AML-193 (cell line): Measurements from ENCODE around the gene PLCL1.

Experiments used
- DNase-seq, 2 experiments: peaks; one replicate each; lab custom pipeline; 2025; lab: John Stamatoyannopoulos, UW

The PLCL1 gene

DNA sequence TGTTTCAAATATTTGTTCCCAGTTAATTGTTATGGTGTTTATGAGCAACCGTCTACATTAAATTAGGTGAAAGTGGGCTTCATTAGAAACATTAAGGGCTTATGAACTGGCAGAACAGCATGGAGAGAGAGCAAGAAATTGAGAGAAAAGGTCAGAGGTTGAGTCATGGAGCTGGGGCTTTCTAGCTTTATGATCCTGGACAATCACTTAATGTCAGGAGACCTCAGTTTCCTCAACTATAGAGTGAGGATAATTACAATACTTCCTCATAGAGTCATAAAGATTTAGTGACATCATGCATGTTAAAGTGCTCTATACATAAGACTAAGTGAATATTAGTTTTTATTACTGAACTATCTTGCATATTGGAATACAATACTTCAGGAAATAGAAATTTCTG is 83.9 kb downstream of the PLCL1 start:
- DNase-seq: no peak

DNA sequence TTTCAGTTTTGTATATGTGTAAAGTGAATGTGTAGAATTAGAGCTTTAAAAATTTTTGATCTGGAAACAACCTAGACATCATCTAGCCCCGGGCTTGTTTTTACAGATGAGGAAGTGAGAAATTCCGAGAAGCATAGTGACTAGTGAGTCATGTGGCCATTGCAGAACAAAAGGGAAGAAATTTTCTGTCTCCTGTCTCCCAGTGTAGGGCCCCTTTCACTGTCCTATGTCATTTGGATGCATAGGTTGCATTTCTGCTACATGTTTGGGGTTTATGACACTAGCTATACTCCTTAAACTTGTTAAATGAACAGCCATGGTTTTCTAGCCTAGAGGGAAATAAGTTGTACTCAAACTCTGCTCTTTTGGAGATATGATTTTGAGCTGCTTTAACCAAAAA is 84.6 kb downstream of the PLCL1 start:
- peak; percentile 87 to 93 for DNase-seq

DNA sequence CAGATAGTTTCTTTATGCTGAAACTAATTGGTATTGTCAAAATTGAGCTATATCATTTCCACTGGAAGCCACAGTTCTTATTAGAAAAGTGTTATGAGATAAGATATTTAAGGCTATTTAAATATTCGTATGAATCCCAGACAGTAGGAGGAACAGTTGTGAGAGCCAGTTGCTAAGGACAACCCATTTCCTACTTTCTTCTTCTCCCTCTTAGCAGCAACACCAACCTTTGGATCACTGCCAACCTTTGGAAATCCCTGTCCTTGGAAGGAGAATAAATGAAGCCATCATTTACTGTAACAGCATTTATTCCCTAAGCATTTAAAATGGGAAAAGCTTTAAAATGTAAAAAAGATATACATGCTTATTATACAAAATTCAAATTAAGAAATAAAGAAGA is 85.8 kb downstream of the PLCL1 start:
- no peak for DNase-seq

DNA sequence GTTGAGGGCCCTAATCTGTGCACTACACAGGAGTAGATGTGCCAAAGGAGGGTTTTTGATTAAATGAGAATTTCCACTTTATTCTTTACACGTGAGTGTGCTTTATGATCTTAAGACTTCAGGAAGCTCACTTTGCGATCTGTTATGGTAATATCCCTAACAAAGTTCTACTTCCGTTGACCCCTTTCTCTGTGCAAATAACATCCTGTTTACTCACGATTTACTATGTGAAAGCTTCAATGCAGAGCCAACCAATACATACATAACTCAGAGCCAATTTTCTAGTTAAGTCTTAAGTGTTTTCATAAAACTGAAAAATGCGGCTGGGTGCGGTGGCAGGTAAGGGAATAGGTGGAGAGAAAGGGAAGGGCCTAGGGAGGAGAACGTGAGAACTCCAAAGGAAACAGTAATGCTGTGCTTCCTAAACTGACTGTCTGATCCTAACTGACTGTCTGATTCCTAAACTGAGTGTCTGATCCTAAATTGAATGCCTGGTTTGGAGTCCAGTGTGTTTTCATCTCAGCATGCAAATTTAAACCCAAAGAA is 87.6 kb downstream of the PLCL1 start:
- DNase-seq: no peak

DNA sequence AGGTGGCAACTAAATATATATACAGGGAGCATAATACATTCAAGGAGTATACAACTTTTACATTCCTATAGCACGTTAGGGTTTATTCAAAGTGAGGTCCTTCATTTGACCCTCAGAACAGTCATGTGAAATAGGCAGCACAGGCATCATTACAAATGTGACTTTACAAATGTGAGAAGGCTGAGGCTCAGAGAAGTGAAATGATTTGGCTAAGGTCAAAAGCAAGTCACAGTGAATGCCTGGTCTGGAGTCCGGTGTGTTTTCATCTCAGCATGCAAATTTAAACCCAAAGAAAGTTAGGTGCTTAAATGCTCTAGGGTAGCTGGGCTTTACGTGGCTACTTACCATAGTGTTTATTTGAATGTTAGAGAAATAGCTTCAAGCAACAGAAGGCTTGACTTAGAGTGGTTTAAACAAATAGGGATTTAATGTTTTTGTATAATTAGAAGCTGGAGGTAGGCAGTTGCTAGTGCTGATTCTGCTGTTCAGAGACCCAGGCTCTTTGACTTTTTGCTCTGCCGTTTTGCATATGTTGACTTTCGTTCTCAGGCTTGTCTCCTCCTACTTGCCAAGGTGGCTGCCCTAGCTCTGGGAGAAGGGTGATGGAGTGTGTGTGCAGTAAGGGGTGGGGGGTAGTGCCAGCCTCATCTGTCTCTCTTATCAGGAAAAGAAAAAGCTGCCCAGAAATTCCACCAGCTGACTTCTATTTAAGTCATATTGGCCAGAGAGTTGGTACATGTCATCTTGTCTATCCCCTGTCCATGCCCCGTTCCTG is 89.2 kb downstream of the PLCL1 start:
- DNase-seq: no peak

DNA sequence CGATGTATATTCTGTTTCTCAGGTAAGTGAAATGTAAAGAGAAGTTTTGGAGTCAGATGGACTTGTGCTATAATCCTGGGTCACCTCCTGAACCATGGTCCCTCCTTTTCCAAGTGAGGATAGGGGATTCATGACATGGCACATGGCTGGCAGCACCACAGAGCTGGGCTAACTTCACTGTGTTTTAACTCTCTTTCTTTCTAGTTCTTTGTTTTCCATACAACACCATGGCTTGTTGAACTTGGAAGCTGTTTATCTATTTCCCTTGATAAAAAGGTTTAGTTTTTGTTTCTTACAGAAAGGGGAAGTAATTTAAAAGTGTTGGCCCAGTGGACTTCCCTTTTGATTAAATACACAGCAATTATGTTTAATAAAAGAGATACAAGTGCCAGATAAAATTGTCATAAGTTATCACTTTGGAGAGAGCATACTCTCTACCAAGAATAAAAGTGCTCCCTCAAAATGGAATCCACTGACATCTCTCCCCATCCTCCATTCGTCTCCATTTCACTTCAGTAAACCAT is 90.4 kb downstream of the PLCL1 start:
- DNase-seq: peak; percentile 6 to 22

DNA sequence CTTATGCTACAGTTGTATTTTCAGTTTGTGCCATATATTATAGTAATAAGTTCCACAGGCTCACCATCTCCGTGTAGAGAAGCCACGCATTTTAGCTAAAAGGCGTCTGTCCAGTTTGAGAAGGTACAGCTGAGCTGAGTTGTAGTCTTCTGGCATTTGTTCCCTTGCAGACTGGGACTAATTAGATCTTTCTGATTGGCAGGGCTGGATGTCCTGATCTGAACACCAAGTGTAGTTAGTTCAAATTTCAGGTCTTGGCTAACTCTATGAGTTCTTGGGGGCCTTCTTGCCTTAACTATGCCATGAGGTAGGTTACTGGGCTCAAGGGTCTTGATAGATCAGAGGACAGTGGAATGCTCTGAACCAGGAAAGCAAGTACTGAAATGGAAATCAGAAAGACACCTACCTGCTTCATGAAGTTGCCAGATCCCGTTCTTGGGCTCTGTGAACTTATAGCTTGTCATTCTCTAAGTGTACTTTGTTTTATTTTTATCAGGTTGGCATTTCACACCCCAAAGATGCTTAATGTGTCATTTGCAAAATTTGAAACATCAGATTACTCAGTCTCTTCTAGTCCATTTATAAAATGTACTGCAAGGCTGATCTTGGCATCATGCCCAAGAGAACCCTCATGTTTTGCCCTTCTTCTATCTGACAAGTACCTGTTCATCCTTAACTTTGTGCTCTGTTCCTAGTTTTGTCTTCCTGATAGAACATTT is 93.7 kb downstream of the PLCL1 start:
- no peak for DNase-seq

DNA sequence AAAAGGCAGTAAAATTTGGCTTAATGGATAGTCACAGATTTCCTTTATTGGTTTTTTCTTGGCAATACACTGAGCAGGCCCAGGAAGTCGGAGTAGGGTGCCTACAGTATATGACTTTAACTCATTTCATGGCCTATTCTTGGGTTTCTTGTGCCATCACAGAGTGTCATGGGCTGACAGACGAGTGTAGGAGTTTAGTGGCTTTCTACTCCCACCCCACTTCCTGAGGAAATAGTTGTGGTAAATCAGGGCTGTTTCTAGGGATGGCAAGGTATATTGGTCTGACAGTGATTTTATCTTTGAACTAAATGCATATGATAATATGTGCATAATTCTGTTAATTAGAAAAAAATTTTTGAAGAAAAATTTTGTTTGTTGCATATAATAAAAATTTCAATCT is 100.1 kb downstream of the PLCL1 start:
- DNase-seq: no peak

DNA sequence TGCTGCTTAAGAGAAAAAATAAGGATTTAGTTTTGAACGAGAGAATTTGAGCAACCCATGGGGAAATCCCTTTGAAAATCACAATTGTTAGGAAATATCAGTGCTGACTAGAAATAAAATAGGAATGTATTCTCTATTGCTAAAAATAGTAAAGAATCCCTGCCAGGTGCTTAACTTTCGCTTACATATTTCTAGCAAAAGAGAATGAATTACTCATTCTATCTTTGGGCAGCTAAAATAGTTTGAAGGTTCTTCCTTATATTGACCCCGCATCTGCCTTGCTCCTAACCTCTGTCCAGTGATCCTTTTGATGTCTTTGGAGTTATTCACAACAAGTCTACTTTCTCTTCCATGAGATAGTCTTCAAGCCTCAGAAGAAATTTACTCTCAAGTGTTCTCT is 103.8 kb downstream of the PLCL1 start:
- DNase-seq: no peak

DNA sequence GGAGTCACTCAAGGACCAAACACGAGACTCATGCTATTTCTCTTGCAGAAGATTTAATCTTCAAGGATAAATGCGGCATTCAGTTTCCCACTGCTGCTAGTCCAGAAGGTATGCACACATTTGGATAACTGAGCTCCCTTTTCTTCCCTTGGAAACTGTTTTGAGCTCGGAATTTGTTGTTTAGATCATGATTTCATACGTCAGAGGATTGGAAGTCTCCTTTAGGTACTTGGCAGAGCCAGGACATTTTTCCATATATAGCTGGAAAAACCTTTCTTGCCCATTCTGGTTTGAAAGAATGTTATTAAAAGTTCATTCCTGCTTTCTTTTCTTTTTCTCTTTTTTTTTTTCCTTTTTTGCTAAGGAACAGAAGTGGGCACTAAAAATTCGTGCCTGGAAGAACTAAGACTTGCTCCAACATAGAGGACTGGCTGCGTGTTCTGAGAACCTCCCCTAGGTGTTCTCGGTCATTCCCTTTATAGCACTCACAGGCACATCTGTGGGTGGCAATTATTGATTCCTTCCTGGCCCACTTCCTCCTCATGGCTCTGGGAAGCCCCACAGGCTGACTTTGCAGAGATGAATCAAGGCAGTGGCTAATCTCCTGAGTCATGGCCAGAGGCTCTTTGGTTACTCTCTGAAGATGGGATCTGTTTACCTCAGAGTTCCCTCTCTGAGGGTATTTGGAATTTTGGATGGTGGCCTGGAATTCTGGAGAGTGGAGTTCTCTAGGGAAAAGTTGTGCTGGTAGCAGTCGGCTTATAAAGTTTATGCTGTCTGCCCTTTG is 104.8 kb downstream of the PLCL1 start:
- no peak for DNase-seq

DNA sequence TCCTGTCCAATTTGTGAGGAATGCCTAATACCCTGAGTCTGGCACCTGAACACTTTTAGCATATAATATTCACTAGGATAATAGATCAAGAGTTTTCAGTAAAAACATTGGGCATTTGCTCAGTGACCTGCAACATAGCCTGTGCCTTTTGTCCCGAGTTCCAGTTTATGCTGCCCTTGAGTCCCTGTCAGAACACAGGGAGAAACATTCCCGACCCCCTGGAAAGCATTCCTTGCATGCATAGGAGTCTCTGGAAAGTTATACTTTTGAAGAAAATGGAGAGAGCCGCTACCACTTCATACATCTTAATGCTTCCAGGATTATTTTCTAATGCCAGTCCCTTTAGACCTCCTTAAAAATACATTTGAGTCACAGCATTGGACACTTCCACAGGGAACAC is 107.3 kb downstream of the PLCL1 start:
- DNase-seq: no peak

DNA sequence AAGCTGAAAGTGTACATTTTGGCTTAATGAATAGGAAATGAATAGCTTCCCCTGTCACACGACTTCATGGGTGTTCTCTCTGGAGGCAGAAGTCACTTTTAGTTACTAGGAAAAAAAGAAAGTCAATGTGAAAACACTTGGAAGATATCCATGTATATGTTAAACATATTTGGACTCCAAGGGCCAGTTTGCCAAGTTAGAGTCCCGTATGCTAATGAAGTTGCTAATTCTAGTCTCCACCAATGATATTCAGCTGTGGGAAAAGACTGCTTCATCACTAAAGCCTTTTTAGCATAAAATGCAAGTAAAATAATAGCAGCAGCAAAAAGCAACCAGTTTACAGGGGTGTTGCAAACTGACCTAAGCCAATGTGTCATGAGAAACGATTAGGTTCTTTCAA is 108.7 kb downstream of the PLCL1 start:
- DNase-seq: no peak

DNA sequence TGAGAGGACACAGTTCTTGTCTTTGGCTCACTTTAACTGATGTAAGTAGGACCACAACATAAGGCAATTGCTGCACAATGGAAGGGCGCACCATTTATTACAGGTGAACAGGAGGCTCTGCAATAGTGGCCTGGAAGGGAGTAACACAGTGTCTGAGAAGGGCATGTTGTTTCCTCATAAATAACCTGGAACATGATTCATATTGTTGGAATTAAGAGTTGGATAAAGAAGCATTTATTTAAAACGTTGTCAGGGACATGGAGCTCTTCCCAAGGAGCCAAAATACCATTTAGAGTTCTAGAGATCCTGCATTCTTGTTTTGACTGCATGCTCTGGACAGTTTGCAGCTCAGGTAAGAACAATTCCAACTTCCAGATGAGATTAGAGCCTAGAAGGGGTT is 110.4 kb downstream of the PLCL1 start:
- DNase-seq: no peak

DNA sequence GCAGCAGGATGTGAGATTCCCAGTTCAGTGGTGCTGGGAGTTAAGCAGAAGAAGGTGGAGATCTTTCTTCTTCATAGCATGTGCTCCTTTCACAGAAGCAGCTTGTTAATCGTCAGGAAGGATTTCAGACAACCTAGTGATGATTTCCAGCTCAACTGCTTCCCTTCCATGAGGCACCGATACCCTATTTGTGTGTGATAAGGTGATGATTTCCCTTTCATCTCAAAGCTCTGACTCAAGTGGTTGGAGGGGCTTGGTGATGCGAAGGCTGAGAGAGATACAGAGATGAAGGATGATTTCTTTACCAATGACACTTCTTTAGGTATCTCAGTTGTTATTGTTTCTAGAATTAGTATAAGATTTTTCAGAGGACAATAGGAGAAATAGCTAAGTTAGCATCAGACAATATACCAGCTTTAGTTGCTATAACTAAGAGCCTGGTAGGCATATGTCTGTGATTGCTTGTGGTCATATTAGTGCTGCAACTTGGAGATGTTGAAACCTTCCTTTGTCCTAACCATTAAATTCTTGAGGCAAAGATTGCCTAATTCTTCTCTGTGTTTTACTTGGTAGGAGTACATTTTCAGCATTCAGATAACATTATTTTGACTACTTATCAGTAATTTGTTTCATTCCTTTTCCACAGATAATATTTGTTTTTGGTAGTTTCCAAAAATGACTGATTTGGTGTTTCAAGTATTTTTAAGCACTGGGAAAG is 111.3 kb downstream of the PLCL1 start:
- peak; percentile 91 to 94 for DNase-seq

DNA sequence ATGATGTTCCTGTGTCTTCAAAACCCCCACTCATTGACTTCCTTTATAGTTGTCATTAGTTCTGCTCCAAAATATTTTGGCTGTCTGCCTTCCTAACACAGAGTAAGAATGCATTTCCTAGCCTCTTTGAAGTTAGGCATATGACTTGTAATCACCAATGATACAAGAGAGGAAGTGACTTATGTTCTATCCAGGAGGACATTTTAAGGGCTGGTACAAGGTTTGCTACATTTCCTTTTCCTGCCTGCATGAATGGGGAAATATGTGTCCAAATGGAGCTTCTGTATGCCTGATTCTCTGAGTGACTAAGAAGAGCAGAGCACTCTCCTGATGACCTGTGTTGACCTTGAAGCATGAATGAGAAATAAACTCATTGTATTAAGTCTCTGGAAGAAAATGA is 115.1 kb downstream of the PLCL1 start:
- peak; percentile 60 to 71 for DNase-seq

DNA sequence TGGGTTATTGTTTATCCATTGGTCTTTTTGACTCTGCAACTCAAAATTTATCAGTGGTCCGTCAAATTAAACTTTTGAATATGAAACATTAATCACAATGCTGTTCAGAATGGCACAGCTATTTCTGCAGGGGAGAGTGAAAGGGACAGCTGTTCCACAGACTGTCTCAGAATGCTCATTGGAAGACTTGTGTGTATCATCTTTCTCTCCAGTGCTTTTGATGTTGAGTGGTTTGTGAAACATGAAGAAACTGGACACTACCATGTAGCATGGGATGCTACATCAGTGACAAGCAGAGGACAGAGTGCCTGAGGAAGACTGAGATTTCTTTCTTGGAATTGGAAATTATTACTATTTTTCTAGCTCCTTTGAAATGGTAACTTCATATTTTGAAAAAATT is 115.7 kb downstream of the PLCL1 start:
- DNase-seq: no peak

DNA sequence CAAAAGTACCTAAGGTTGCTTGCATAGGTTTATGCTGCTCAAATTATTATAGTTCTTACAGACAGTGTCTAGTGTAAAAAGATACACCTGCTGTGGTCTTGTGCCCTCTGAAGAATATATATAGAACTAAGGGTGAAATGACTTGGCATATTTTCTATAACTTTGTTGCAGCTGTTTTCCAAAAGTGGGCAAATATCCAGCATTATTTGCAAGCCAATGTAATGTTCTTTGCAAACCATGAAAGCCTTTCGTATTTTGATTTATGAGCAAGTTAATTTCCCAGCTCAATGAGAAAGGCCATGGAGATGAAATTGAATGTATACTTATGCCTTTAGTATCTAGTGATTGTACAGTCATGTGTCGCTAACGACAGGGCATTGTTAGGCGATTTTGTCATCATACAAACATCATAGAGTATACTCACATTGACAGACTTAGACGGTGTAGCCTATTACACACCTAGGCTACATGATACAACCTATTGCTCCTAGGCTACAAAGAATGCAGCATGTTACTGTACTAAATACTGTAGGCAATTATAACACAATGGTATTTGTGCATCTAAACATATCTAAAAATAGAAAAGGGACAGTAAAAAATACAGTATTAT is 116.3 kb downstream of the PLCL1 start:
- DNase-seq: no peak

DNA sequence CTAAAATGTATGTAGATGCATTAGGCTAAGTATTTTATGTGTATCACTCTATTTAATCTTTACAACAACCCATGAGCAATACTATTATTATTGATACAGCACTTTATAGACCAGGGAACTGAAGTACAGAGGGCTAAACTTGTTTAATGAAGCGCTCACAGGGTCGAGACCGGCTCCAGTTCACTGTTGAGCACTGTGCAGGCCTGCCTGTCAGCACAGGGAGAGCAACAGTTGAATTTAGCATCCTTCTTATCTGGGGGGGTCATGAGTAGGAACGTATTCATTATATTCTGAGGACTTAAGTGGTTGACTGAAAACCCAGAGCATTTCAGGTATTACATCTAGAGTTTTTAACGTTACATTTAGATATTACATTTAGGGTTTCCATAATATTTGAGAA is 120.1 kb downstream of the PLCL1 start:
- DNase-seq: no peak

DNA sequence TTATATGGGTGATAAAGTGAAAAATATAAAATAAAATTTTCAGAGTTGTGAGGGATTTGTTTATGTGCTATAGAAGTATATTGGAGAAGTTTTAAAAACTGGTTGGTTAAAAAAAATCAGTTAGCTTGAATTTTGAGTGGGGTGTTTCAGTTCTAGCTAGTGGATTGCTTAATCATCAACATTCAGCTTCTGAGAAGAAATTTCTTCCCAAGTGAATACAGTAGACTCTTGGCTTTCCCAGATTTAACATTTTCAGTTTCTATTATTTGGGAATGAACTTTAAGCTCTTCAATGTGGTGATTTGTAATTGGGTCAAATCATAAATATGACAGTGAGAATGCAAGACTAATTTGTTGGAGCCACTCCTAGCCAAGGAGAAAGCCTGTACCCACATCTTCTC is 120.8 kb downstream of the PLCL1 start:
- no peak for DNase-seq

DNA sequence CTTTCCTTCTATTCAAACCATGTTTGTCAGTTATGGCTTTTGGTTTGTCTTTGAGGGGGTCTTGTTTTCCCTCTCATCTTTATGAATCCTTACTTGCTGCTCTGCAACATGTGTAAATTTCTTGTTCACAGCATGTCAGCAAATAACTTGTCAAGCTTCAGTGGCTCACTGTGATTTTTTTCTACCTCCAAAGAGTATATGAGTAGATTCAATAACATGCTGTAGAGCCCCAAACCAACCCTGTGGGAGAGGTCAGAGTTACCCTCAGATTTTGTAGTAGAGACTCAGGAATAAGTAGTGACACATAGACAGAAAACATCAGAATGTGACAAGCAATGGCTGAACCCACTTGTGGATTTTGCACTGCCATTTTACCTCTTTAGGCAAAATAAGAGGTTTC is 121.6 kb downstream of the PLCL1 start:
- no peak for DNase-seq

DNA sequence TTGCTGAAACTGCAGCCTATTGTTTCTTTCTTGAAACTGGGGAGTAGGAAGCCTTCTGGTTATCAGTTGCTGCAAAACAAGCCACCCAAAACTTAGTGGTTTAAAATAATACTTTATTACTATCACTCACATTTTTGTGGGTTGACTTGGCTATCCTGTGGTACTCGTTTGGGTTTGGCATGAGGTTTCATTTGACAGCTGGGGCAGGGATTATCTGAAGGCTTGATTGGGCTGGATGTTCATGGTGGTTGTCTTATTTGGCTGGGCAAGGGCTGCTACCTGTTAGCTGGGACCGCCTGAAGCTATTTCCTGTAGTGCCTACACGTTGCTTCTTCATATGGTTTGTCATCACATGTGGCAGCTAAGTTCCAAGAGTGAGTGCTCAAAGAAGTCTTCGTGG is 122.3 kb downstream of the PLCL1 start:
- no peak for DNase-seq
